HG03460 (cell line): ENCODE results near the gene TMCO6.
"Not testable (repeated sequence)": the region's sequence is repeated elsewhere in the genome, so short reads cannot be mapped to it uniquely, and the experiment has no call there.

ENCODE experiments used
- ATAC-seq: cut with Tn5 transposase; IDR thresholded peaks from one replicate; pipeline ENCODE4 v1.9.1; 2021; ENCODE audit not compliant: unreplicated experiment

The TMCO6 gene

DNA sequence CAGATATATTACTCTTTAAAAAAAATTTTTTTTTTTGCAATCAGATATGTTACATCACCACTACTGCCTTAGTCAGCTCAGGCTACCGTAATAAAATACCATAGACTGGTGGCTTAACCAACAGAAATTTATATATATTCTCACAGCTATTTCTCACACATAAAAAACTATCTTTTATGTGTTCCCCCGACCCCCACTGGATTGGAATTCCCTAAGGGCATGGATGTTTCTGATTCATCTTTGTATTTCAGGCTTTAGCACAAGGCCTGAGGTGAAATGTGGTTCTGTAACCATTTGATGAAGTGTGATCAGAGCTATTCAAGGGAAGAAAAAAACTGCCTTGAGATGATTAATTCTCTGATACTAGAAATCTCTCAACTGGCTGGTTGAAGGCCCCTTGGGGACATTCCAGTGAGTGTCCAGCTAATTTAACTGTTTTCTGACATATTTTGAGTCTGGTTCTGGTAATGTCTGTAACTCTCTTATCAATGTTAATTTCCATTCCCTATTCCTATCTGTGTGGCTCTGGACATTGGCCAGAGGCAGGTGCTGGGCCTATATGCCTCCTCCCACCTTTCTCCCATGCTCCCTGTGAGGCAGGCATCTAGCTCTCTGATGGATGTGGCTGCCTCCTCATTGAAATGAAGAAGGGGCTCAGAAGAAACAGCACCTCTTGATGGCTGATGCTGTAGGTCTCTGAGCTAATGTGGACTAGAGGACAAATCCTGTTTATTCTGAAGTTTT, 8.8 kb upstream of the TMCO6 start:
- ATAC-seq = no peak

GRCh38 chr5:140631036-140631417, 8.2 kb upstream of the TMCO6 start:
- ATAC-seq = no peak

- peak; percentile 42 for ATAC-seq
Measured at GRCh38 chr5:140631831-140632365, 7.4 kb upstream of the TMCO6 start.

DNA sequence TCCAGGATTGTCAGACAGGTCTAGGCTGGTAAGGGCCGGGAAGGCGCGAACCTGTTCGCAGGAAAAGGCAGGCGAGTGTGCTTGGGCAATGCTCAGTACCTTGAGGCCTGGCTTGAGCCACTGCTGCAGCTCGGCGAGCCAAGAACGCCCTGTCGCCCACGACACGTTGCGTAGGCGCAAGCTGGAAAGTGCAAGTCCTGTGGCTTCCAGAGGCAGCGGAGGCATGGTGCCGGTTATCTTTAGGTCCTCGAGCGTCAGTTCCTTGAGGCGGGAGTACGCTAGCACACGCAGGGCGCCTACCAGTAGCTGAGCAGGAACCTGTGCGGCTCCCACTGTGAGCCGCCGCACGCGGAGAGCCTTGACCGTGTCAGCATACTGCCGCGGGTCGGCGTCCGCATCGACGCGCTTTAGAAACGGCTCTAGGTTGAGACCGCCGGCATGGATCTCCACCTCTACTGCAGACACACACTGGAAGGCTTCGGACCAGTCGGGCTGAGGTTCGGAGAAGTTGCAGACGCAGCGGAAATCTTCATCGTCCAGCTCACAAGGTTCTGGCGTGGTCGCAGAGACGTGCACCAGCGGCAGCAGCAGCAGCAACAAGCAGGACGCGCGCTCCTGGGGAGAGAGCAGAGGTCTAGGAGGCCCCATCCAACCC, 6.8 kb upstream of the TMCO6 start:
- peak; percentile 54 for ATAC-seq

DNA sequence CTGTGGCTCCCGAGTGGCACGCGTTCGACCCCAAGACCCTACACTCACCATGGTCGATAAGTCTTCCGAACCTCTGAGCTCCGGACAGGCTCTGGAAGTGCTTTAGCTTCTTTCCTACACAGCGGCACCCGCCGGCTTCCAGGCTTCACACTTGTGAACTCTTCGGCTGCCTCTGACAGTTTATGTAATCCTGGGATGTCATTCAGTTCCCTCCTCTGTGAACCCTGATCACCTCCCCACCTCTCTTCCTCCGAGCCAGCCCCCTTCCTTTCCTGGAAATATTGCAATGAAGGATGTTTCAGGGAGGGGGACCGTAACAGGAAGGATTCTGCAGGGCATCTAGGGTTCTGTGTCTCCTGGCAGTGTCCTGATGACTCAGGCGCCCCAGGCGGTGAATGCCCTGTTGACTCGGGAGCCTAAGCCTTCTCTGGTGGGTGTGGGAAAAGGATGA, 6.2 kb upstream of the TMCO6 start, which contains the start of gene CD14:
Gene CD14 (minus strand): TSS at position 155 of the 451 bp plus-strand sequence. CDS start 104 bp downstream, at position 51.
- no peak for ATAC-seq

- no peak for ATAC-seq
Measured at GRCh38 chr5:140633501-140633900, 5.8 kb upstream of the TMCO6 start.

DNA sequence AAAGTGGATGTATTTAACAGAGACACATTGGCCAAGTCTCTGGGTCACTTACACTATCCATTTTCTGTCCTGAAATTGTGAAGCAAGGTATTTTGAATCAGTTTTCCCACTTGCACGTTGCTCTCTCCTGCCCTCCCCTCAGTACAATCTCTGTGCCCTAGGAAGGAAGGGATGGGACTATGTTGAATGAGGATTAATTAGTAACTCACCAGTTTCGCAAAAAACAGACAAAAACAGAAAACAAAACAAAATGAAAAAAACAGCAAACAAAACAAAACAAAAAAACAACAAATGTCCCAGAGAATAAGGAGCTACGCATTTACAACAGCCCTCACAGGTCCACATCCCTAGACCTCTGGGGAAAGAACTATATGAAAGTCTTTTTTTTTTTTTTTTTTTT, 5.1 kb upstream of the TMCO6 start:
- ATAC-seq = no peak

DNA sequence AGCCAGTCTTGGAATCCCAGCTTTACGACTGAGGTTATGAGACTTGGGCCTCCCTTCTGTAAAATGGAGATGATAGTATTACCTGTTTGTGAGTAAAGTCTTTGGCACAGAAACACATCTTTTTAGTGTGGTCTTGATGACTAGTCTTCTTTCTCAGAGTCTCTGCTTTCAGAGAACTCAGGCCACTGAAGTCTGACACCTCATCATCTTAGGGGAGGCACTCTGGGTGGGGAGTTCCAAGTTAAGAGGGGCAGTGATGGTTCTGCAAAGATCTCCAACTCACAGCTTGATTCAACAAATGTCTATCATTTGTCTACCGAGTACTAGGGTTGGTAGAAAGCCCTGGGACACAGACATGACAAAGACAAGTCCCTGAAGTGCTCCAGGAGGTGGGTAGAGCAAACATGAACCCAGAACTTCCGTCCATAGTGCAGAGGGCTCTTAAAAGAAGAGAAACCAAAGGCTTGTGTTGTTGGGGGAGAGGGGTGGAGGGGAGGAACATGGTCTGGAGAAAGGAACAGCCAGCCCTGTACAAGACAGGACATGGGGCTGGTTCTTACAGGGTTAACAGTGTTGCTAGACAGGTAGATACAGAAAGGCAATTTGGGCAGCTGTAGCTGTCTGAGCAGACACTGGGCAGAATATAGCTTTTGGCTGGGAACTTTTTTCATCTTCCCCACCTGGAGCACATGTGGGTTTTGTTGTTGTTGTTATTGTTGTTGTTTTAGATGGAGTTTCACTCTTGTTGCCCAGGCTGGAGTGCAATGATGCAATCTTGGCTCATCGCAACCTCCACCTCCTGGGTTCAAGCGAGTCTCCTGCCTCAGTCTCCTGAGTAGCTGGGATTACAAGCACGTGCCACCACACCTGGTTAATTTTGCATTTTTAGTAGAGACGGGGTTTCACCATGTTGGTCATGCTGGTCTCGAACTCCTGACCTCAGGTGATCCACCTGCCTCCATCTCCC, 3.7 kb upstream of the TMCO6 start:
- ATAC-seq = no peak

- no peak for ATAC-seq
Measured at GRCh38 chr5:140637371-140638100, 1.7 kb upstream of the TMCO6 start.

- ATAC-seq = not testable (repeated sequence)
Measured at GRCh38 chr5:140638898-140639147, 428 bp upstream of the TMCO6 start.

GRCh38 chr5:140641716-140642115, 2.5 kb downstream of the TMCO6 start:
- ATAC-seq = no peak

DNA sequence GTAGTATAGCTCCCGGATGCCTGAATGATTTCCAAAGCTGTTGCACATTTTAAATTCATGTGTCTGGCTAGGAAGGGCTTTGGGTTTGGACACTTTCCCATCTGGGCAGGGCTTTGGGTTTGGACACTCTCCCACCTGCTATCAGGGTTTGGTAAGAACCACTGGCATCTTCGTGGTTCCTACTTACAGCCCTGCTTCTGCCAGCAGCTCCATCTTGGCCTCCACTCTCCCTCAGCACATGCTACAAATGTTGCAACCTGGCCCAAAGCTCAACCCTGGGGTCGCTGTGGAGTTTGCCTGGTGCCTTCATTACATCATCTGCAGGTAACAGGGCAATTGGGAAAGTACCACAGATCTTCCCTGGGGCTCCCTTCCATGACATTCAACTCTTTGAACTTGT, 3.5 kb downstream of the TMCO6 start:
- ATAC-seq = no peak

DNA sequence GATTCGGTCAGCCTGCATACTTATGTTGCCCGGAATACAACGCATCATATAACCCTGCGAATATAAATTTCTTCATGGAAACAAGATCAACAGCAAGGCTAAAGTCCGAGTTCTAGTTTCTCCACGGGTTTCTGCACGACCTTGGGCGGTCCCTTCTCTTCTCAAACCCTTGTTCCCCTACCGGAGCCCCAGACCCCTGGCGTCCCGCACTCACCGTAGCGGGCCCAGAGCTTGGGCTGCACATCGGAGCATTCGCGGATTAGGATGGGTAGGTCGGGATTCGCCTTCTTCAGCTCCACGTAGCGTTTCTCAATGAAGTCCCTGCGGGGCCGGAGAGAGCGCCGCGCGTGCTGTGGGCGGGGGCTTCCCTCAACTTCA, 7.8 kb downstream of the TMCO6 start:
- no peak for ATAC-seq

GRCh38 chr5:140658870-140659269, 19.6 kb downstream of the TMCO6 start:
- no peak for ATAC-seq

- ATAC-seq = not testable (repeated sequence)
Measured at GRCh38 chr5:140660371-140660770, 21.1 kb downstream of the TMCO6 start.

GRCh38 chr5:140664030-140664358, 24.7 kb downstream of the TMCO6 start:
- no peak for ATAC-seq

GRCh38 chr5:140664359-140665119, 25.3 kb downstream of the TMCO6 start, which contains the start of gene WDR55:
Gene WDR55 (plus strand): TSS chr5:140664904. CDS start chr5:140664913, 9 bp downstream.
- ATAC-seq = peak; percentile 97

GRCh38 chr5:140671035-140671434, 31.8 kb downstream of the TMCO6 start:
- not testable (repeated sequence) for ATAC-seq

- no peak for ATAC-seq
Measured at GRCh38 chr5:140671472-140672125, 32.3 kb downstream of the TMCO6 start.
